Upper lobe of left lung (tissue), 6 donors: ENCODE data around the gene KCNQ1OT1. TPM values are rescaled to one million over a fixed set of nuclear protein-coding genes. Genes with fewer than 3 reads are reported as not detected.

ENCODE experiments used
- ATAC-seq, 2 donors: fragments of 200-7000 bp; cut with Tn5 transposase; one replicate each; pipeline ENCODE4 v1.9.1; 2022; ENCODE audit warnings: mild to moderate bottlenecking in 2 of 2, moderate library complexity in 2 of 2; ENCODE audit not compliant: low FRiP score in 2 of 2
- DNase-seq, 2 donors: peaks; one replicate each; pipeline ENCODE4 v3.0.0-alpha.2; 2019 to 2020
- H3K27ac ChIP-seq, 4 donors: fragments of 200-600 bp; sonication (generic); one replicate each; pipeline ENCODE4 v1.5.1; 2016 to 2019
- H3K27me3 ChIP-seq, 4 donors: fragments of 200-600 bp; sonication (generic); one replicate each; pipeline ENCODE4 v1.5.1; 2017 to 2019
- H3K36me3 ChIP-seq, 4 donors: fragments of 200-600 bp; sonication (generic); one replicate each; pipeline ENCODE4 v1.5.1; 2016 to 2019
- H3K4me1 ChIP-seq, 4 donors: fragments of 200-600 bp; sonication (generic); one replicate each; pipeline ENCODE4 v1.5.1; 2018 to 2019
- H3K4me3 ChIP-seq, 4 donors: fragments of 200-600 bp; sonication (generic); one replicate each; pipeline ENCODE4 v1.5.1; 2017 to 2019; ENCODE audit warnings: mild to moderate bottlenecking in 2 of 4, moderate library complexity in 1 of 4
- H3K9me3 ChIP-seq, 4 donors: fragments of 200-600 bp; sonication (generic); one replicate each; pipeline ENCODE4 v1.5.1; 2018 to 2019
- CTCF ChIP-seq, 6 experiments: fragments of 450-650 bp in 4 of 6; fragments of 200-600 bp in 2 of 6; sonication (generic) in 2 of 6; IDR thresholded peaks; one replicate each; pipeline ENCODE4 v1.5.1; 2016 to 2019; ENCODE audit warnings: antibody characterized with exemption in 6 of 6
- EP300 ChIP-seq, 4 donors: sonication (generic); formaldehyde crosslinking; IDR thresholded peaks; one replicate each; pipeline ENCODE4 v1.5.1; 2017; ENCODE audit warnings: antibody characterized with exemption in 4 of 4, control low read depth in 2 of 4
- POLR2A ChIP-seq, 4 donors: fragments of 450-650 bp; IDR thresholded peaks; one replicate each; pipeline ENCODE4 v1.5.1; 2016 to 2017; ENCODE audit warnings: antibody characterized with exemption in 4 of 4, mild to moderate bottlenecking in 2 of 4
- POLR2AphosphoS5 ChIP-seq, 2 donors: sonication (generic); formaldehyde crosslinking; IDR thresholded peaks; one replicate each; pipeline ENCODE4 v1.5.1; 2017; ENCODE audit warnings: antibody characterized with exemption in 2 of 2
- WGBS, 2 donors: methylation state at CpG; one replicate each; pipeline ENCODE4 v1.1.5; 2017 to 2018; 5-methylcytosine and 5-hydroxymethylcytosine counted together
- total RNA-seq, 6 donors: library from RNA; depleted of rRNA in 4 of 6; stranded (reverse); fragments of >200 nt in 4 of 6; gene quantifications; one replicate each; pipeline versions ENCODE4 v1.1.0 to v1.2.1, GENCODE V29; 2016 to 2021
- donor health status: DM: no; HTN: no; CAD: no; lungs with moderate emphysema.
- donor health status: DM: no; HTN: yes; CAD: no; lungs with severe emphysema.

KCNQ1OT1 gene
- total RNA-seq, 6 donors from 2014 or later, result 1.1 to 6.3 (median 4.1) TPM

- no peaks in the 10 kb centered on the region for H3K27me3 ChIP-seq
- H3K9me3 ChIP-seq, result peaks cover 0 to 3% (median 0%) of the 10 kb centered on the region in 4 donors
- DNase-seq (peak in 1 of 2 donors; percentile 45), ATAC-seq (no peak)
- H3K4me3 ChIP-seq, result no peak overlapping the region
- peaks cover 0 to 24% (median 6%) of the 10 kb centered on the region in 4 donors for H3K36me3 ChIP-seq
- no peaks in the 10 kb centered on the region for H3K4me1 ChIP-seq
- 95 to 96% methylated on average over 9 to 16 of the region's 16 CpGs for WGBS, 2 donors
- no peak overlapping the region for H3K27ac ChIP-seq
- TF ChIP-seq CTCF (IDR thresholded peaks at IDR 0.05) (no peak), EP300 (IDR thresholded peaks at IDR 0.05) (no peak), POLR2A (IDR thresholded peaks at IDR 0.05) (no peak), POLR2AphosphoS5 (IDR thresholded peaks at IDR 0.05) (no peak)
Measured at GRCh38 chr11:2592559-2593392, 107.0 kb downstream of the KCNQ1OT1 start.

GRCh38 chr11:2591805-2592204 is 108.0 kb downstream of the KCNQ1OT1 start:
- WGBS, 2 donors, result 79 to 100% methylated on average over 1 to 10 of the region's 10 CpGs
- peaks cover 0 to 24% (median 6%) of the 10 kb centered on the region in 4 donors for H3K36me3 ChIP-seq
- no peak for ATAC-seq
- H3K27me3 ChIP-seq, result no peaks in the 10 kb centered on the region
- H3K4me3 ChIP-seq, result no peak overlapping the region
- H3K9me3 ChIP-seq, result no peaks in the 10 kb centered on the region
- TF ChIP-seq CTCF (IDR thresholded peaks at IDR 0.05) (no peak), POLR2AphosphoS5 (IDR thresholded peaks at IDR 0.05) (no peak), POLR2A (IDR thresholded peaks at IDR 0.05) (no peak), EP300 (IDR thresholded peaks at IDR 0.05) (no peak)
- peak in 1 of 2 donors; percentile 36 for DNase-seq
- H3K27ac ChIP-seq, result no peak overlapping the region
- no peaks in the 10 kb centered on the region for H3K4me1 ChIP-seq

- ATAC-seq (no peak), DNase-seq (peak in 1 of 2 donors; percentile 69)
- H3K9me3 ChIP-seq, result no peaks in the 10 kb centered on the region
- no peaks in the 10 kb centered on the region for H3K27me3 ChIP-seq
- no peak overlapping the region for H3K4me3 ChIP-seq
- no peak overlapping the region for H3K27ac ChIP-seq
- H3K36me3 ChIP-seq, result peaks cover 0 to 24% (median 6%) of the 10 kb centered on the region in 4 donors
- WGBS, 2 donors, result 95 to 96% methylated on average over 19 to 28 of the region's 28 CpGs
- no peaks in the 10 kb centered on the region for H3K4me1 ChIP-seq
- TF ChIP-seq POLR2A (IDR thresholded peaks at IDR 0.05) (no peak), POLR2AphosphoS5 (IDR thresholded peaks at IDR 0.05) (no peak), EP300 (IDR thresholded peaks at IDR 0.05) (no peak), CTCF (IDR thresholded peaks at IDR 0.05) (no peak)
Measured at GRCh38 chr11:2590965-2591754, 108.6 kb downstream of the KCNQ1OT1 start.

GRCh38 chr11:2590131-2590964 is 109.4 kb downstream of the KCNQ1OT1 start:
- no peaks in the 10 kb centered on the region for H3K9me3 ChIP-seq
- TF ChIP-seq CTCF (IDR thresholded peaks at IDR 0.05) (no peak), POLR2A (IDR thresholded peaks at IDR 0.05) (no peak), EP300 (IDR thresholded peaks at IDR 0.05) (no peak), POLR2AphosphoS5 (IDR thresholded peaks at IDR 0.05) (no peak)
- H3K27me3 ChIP-seq, result no peaks in the 10 kb centered on the region
- H3K4me3 ChIP-seq, result no peak overlapping the region
- 92 to 95% methylated on average over 9 to 13 of the region's 13 CpGs for WGBS, 2 donors
- H3K36me3 ChIP-seq, result peaks cover 0 to 26% (median 6%) of the 10 kb centered on the region in 4 donors
- H3K4me1 ChIP-seq, result no peaks in the 10 kb centered on the region
- H3K27ac ChIP-seq, result no peak overlapping the region
- ATAC-seq (no peak), DNase-seq (peak; percentile 19 to 21)
